ENCODE measurements around the gene CMYA5.
A peak's percentile ranks its signal among the peaks of the same experiment; 100 is the strongest.
"Not testable (repeated sequence)": the region's sequence is repeated elsewhere in the genome, so short reads cannot be mapped to it uniquely, and the experiment has no call there.

The CMYA5 gene

GRCh38 chr5:79663212-79663611, 26.4 kb upstream of the CMYA5 start:
- TF ChIP-seq CTCF (IDR thresholded peaks at IDR 0.05; ENCODE audit: poor library complexity, severe bottlenecking), result no peak
- no peaks in the 10 kb centered on the region for H3K9me3 ChIP-seq (ENCODE audit: severe bottlenecking)
- ATAC-seq (ENCODE audit: low read depth), result no peak
- no peaks in the 10 kb centered on the region for H3K27me3 ChIP-seq (ENCODE audit: insufficient read depth, poor library complexity, severe bottlenecking)
- H3K4me1 ChIP-seq (ENCODE audit: insufficient read depth, poor library complexity, severe bottlenecking), result no peaks in the 10 kb centered on the region
- no peak overlapping the region for H3K27ac ChIP-seq (ENCODE audit: poor library complexity, severe bottlenecking)
- H3K4me3 ChIP-seq (ENCODE audit: severe bottlenecking), result no peak overlapping the region
- no peak for DNase-seq (ENCODE audit: low spot score)
- H3K36me3 ChIP-seq (ENCODE audit: low read depth), result peaks cover 46% of the 10 kb centered on the region

GRCh38 chr5:79666758-79667157, 22.9 kb upstream of the CMYA5 start:
- H3K4me1 ChIP-seq (ENCODE audit: insufficient read depth, poor library complexity, severe bottlenecking), result no peaks in the 10 kb centered on the region
- peaks cover 45% of the 10 kb centered on the region for H3K36me3 ChIP-seq (ENCODE audit: low read depth)
- DNase-seq (ENCODE audit: low spot score) (no peak), ATAC-seq (ENCODE audit: low read depth) (no peak)
- H3K27ac ChIP-seq (ENCODE audit: poor library complexity, severe bottlenecking), result no peak overlapping the region
- no peak overlapping the region for H3K4me3 ChIP-seq (ENCODE audit: severe bottlenecking)
- H3K27me3 ChIP-seq (ENCODE audit: insufficient read depth, poor library complexity, severe bottlenecking), result no peaks in the 10 kb centered on the region
- H3K9me3 ChIP-seq (ENCODE audit: severe bottlenecking), result no peaks in the 10 kb centered on the region
- TF ChIP-seq CTCF (IDR thresholded peaks at IDR 0.05; ENCODE audit: poor library complexity, severe bottlenecking), result no peak

- H3K27ac ChIP-seq (ENCODE audit: poor library complexity, severe bottlenecking), result no peak overlapping the region
- H3K27me3 ChIP-seq (ENCODE audit: insufficient read depth, poor library complexity, severe bottlenecking), result no peaks in the 10 kb centered on the region
- H3K4me3 ChIP-seq (ENCODE audit: severe bottlenecking), result no peak overlapping the region
- no peaks in the 10 kb centered on the region for H3K4me1 ChIP-seq (ENCODE audit: insufficient read depth, poor library complexity, severe bottlenecking)
- ATAC-seq (ENCODE audit: low read depth), result no peak
- peaks cover 69% of the 10 kb centered on the region for H3K36me3 ChIP-seq (ENCODE audit: low read depth)
- no peak for DNase-seq (ENCODE audit: low spot score)
- no peak for TF ChIP-seq CTCF (IDR thresholded peaks at IDR 0.05; ENCODE audit: poor library complexity, severe bottlenecking)
- no peaks in the 10 kb centered on the region for H3K9me3 ChIP-seq (ENCODE audit: severe bottlenecking)
These were observed 17.2 kb upstream of the CMYA5 start for GRCh38 chr5:79672392-79672791.

- ATAC-seq (ENCODE audit: low read depth), result peak; percentile 46; the same call in 1 of the 3 replicates
- DNase-seq (ENCODE audit: low spot score); H3K4me1 ChIP-seq (ENCODE audit: insufficient read depth, poor library complexity, severe bottlenecking); H3K9me3 ChIP-seq (ENCODE audit: severe bottlenecking); H3K27ac ChIP-seq (ENCODE audit: poor library complexity, severe bottlenecking); H3K27me3 ChIP-seq (ENCODE audit: insufficient read depth, poor library complexity, severe bottlenecking); H3K4me3 ChIP-seq (ENCODE audit: severe bottlenecking): not testable (repeated sequence)
- H3K36me3 ChIP-seq (ENCODE audit: low read depth), result peaks cover 69% of the 10 kb centered on the region
These were observed 13.3 kb upstream of the CMYA5 start for GRCh38 chr5:79676354-79676753.

GRCh38 chr5:79682102-79682501, 7.5 kb upstream of the CMYA5 start:
- peaks cover 81% of the 10 kb centered on the region for H3K36me3 ChIP-seq (ENCODE audit: low read depth)
- not testable (repeated sequence) for ATAC-seq (ENCODE audit: low read depth); H3K4me1 ChIP-seq (ENCODE audit: insufficient read depth, poor library complexity, severe bottlenecking); H3K27ac ChIP-seq (ENCODE audit: poor library complexity, severe bottlenecking); H3K4me3 ChIP-seq (ENCODE audit: severe bottlenecking); H3K27me3 ChIP-seq (ENCODE audit: insufficient read depth, poor library complexity, severe bottlenecking); DNase-seq (ENCODE audit: low spot score); H3K9me3 ChIP-seq (ENCODE audit: severe bottlenecking)

GRCh38 chr5:79684782-79685181, 4.9 kb upstream of the CMYA5 start:
- Histone ChIP-seq H3K27ac (ENCODE audit: poor library complexity, severe bottlenecking) (no peak overlapping the region), H3K9me3 (ENCODE audit: severe bottlenecking) (no peaks in the 10 kb centered on the region), H3K27me3 (ENCODE audit: insufficient read depth, poor library complexity, severe bottlenecking) (no peaks in the 10 kb centered on the region), H3K4me1 (ENCODE audit: insufficient read depth, poor library complexity, severe bottlenecking) (no peaks in the 10 kb centered on the region), H3K4me3 (ENCODE audit: severe bottlenecking) (no peak overlapping the region), H3K36me3 (ENCODE audit: low read depth) (peaks cover 60% of the 10 kb centered on the region)
- ATAC-seq (ENCODE audit: low read depth), result no peak
- no peak for DNase-seq (ENCODE audit: low spot score)
- no peak for TF ChIP-seq CTCF (IDR thresholded peaks at IDR 0.05; ENCODE audit: poor library complexity, severe bottlenecking)
